SK-N-SH (cell line): Measurements from ENCODE around the gene SMYD3. TPM values are rescaled to one million over a fixed set of nuclear protein-coding genes. Genes with fewer than 3 reads are reported as not detected.

Experiments
- CTCF ChIA-PET: fragments of 300-600, 350-600 bp; formaldehyde crosslinking; extraction: SDS; loops from one replicate; lab custom pipeline; 2021; lab: Yijun Ruan, JAX
- POLR2A ChIA-PET: fragments of 350-600 bp; sonication (Branson Sonifier 250); formaldehyde crosslinking; extraction: SDS; loops from one replicate; lab custom pipeline; 2020; ENCODE audit warnings: antibody characterized with exemption, inconsistent platforms; lab: Yijun Ruan, JAX
- DNase-seq: peaks from one replicate; pipeline ENCODE4 v3.0.0; 2012
- H2AFZ ChIP-seq: fragments of 200-600 bp; sonication (generic); 2 replicates; pipeline ENCODE4 v1.8.1; 2016; ENCODE audit warnings: antibody characterized with exemption, mild to moderate bottlenecking, low read depth
- H3F3A ChIP-seq: fragments of 200-600 bp; sonication (generic); replicated peaks from 2 replicates; pipeline ENCODE3; 2016; ENCODE audit warnings: antibody characterized with exemption, mild to moderate bottlenecking; ENCODE audit not compliant: insufficient read depth
- H3K27ac ChIP-seq, 2 experiments: fragments of 200-500 bp in 1 of 2; fragments of 200-600 bp in 1 of 2; sonication (Bioruptor generic) in 1 of 2; sonication (generic), shearing (Covaris generic) in 1 of 2; 2 replicates each; pipeline versions ENCODE4 v1.5.1 to v1.6.1; 2014 to 2016; ENCODE audit warnings: low read depth in 2 of 2, inconsistent platforms in 1 of 2, low read length in 1 of 2, mild to moderate bottlenecking in 1 of 2, mixed read lengths in 1 of 2
- H3K27me3 ChIP-seq: fragments of 200-600 bp; sonication (generic), shearing (Covaris generic); 2 replicates; pipeline ENCODE4 v1.6.1; 2016; ENCODE audit warnings: mixed run types; ENCODE audit not compliant: insufficient read depth
- H3K36me3 ChIP-seq, 2 experiments: fragments of 200-500 bp in 1 of 2; fragments of 200-600 bp in 1 of 2; sonication (Bioruptor generic) in 1 of 2; sonication (generic) in 1 of 2; replicated peaks in 1 of 2; 2 replicates each; pipeline versions ENCODE3 to v1.5.1; 2014 to 2016; ENCODE audit warnings: low read length in 1 of 2, mild to moderate bottlenecking in 1 of 2; ENCODE audit not compliant: insufficient read depth in 2 of 2, control insufficient read depth in 1 of 2
- H3K4me1 ChIP-seq, 2 experiments: fragments of 200-500 bp in 1 of 2; fragments of 200-600 bp in 1 of 2; sonication (Bioruptor generic) in 1 of 2; sonication (generic), shearing (Covaris generic) in 1 of 2; 2 replicates each; pipeline versions ENCODE4 v1.5.1 to v1.6.1; 2014 to 2016; ENCODE audit warnings: low read depth in 1 of 2, low read length in 1 of 2, mixed run types in 1 of 2; ENCODE audit not compliant: insufficient read depth in 2 of 2, control insufficient read depth in 1 of 2
- H3K4me2 ChIP-seq: fragments of 200-600 bp; sonication (generic), shearing (Covaris generic); 2 replicates; pipeline ENCODE4 v1.6.1; 2017; ENCODE audit warnings: mixed run types
- H3K4me3 ChIP-seq, 2 experiments: fragments of 200-500 bp in 1 of 2; fragments of 200-600 bp in 1 of 2; sonication (Bioruptor generic) in 1 of 2; sonication (generic), shearing (Covaris generic) in 1 of 2; 2 replicates each; pipeline versions ENCODE4 v1.5.1 to v1.8.1; 2014 to 2016; ENCODE audit warnings: low read depth in 2 of 2, inconsistent platforms in 1 of 2, low read length in 1 of 2, mild to moderate bottlenecking in 1 of 2, mixed read lengths in 1 of 2, moderate library complexity in 1 of 2
- H3K79me2 ChIP-seq: fragments of 200-600 bp; sonication (generic); 2 replicates; pipeline ENCODE4 v1.8.1; 2017; ENCODE audit warnings: mild to moderate bottlenecking; ENCODE audit not compliant: insufficient read depth
- H3K9ac ChIP-seq: fragments of 200-600 bp; sonication (generic); 2 replicates; pipeline ENCODE4 v1.6.1; 2017; ENCODE audit warnings: mixed run types
- H3K9me2 ChIP-seq: fragments of 200-600 bp; sonication (generic); 2 replicates; pipeline ENCODE4 v1.6.1; 2017; ENCODE audit warnings: mixed run types
- H3K9me3 ChIP-seq: fragments of 200-600 bp; sonication (generic); 2 replicates; pipeline ENCODE4 v1.6.1; 2017; ENCODE audit warnings: mixed run types, mild to moderate bottlenecking, moderate library complexity
- H4K20me1 ChIP-seq: fragments of 200-600 bp; sonication (generic); 2 replicates; pipeline ENCODE4 v1.6.1; 2017; ENCODE audit warnings: mild to moderate bottlenecking, mixed run types; ENCODE audit not compliant: insufficient read depth
- FOXM1 ChIP-seq: IDR thresholded peaks from 2 replicates; pipeline ENCODE4 v1.4.0; 2012; ENCODE audit warnings: low read depth, mild to moderate bottlenecking
- GABPA ChIP-seq: IDR thresholded peaks from 2 replicates; pipeline ENCODE4 v1.4.0; 2012; ENCODE audit warnings: low read depth, mild to moderate bottlenecking
- JUND ChIP-seq: IDR thresholded peaks from 2 replicates; pipeline ENCODE4 v1.4.0; 2012
- MEF2A ChIP-seq: IDR thresholded peaks from 2 replicates; pipeline ENCODE4 v1.4.0; 2012; ENCODE audit warnings: low read depth, borderline replicate concordance
- NRF1 ChIP-seq: IDR thresholded peaks from 2 replicates; pipeline ENCODE4 v1.6.1; 2012; ENCODE audit warnings: low read depth, mild to moderate bottlenecking, low read length
- RAD21 ChIP-seq: IDR thresholded peaks from 2 replicates; pipeline ENCODE4 v1.6.1; 2012; ENCODE audit warnings: mild to moderate bottlenecking, low read length
- RFX5 ChIP-seq: IDR thresholded peaks from 2 replicates; pipeline ENCODE4 v1.6.1; 2012; ENCODE audit warnings: mild to moderate bottlenecking, improper control_type of control experiment, low read length
- YY1 ChIP-seq: IDR thresholded peaks from 2 replicates; pipeline ENCODE4 v1.4.0; 2012; ENCODE audit warnings: low read depth, mild to moderate bottlenecking
- WGBS: methylation state at CpG from one replicate; pipeline ENCODE4 v1.1.6; 2017; ENCODE audit warnings: low lambda C conversion rate; 5-methylcytosine and 5-hydroxymethylcytosine counted together
- polyA plus RNA-seq, 3 experiments: library from polyadenylated mRNA; depleted of rRNA; stranded (reverse); fragments of >200 nt; gene quantifications; 2 replicates each; pipeline ENCODE4 v1.2.3, GENCODE V29; 2012
- TF ChIP-seq, protein P1 (sequence below): IDR thresholded peaks from 2 replicates; pipeline ENCODE4 v1.4.0; 2012; ENCODE audit warnings: low read depth, borderline replicate concordance

Gene SMYD3
- polyA plus RNA-seq, 1 of the 3 experiments (the other 2 are of a cell fraction), result 31.4 TPM

DNA sequence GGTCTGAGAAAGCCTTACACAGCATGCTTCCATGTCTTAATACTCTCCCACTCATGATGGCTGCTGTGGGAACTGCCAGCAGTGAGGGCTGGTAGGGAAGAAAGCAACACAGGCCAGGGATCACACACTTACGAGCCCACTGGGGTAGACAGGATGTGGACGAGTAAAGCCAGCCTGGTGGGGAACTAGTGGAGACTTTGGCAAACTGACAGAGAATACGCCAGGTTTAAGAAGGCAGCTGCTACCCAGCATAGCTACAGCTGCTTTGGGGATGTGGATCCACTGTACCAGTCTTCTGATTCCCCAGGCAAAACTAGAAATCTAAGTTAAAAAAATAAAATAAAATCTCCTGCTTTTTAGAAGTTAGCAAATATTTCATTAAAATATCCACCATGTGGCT is 664.0 kb downstream of the SMYD3 start:
- Histone ChIP-seq H3K4me2 (no peak overlapping the region), H3K4me1 (peaks cover 0 to 4% of the 10 kb centered on the region in 2 experiments; a peak in 1 of 4 replicates), H3K27ac (peak overlapping the region in 1 of 2 experiments; percentile 11; a peak in 1 of 4 replicates), H3K79me2 (no peaks in the 10 kb centered on the region), H3K9me2 (no peaks in the 10 kb centered on the region), H3K4me3 (no peak overlapping the region), H4K20me1 (no peaks in the 10 kb centered on the region), H3K9me3 (no peaks in the 10 kb centered on the region), H2AFZ (no peak overlapping the region), H3K9ac (no peak overlapping the region), H3F3A (no peaks in the 10 kb centered on the region), H3K36me3 (peaks cover 7 to 12% of the 10 kb centered on the region in 2 experiments), H3K27me3 (no peaks in the 10 kb centered on the region)
- WGBS, result 56% methylated on average over 3 of the region's 3 CpGs
- CTCF ChIA-PET, result interaction anchor here (0.7 kb wide), 1 partner anchor 11 kb away, joined by 3 read pairs; no protein-coding TSS in a partner anchor
- TF ChIP-seq RAD21, result no peak
- no peak for TF ChIP-seq FOXM1
- TF ChIP-seq GABPA, result no peak
- TF ChIP-seq MEF2A, result no peak
- no peak for TF ChIP-seq JUND
- no peak for TF ChIP-seq RFX5
- no peak for TF ChIP-seq NRF1
- TF ChIP-seq, protein P1, sequence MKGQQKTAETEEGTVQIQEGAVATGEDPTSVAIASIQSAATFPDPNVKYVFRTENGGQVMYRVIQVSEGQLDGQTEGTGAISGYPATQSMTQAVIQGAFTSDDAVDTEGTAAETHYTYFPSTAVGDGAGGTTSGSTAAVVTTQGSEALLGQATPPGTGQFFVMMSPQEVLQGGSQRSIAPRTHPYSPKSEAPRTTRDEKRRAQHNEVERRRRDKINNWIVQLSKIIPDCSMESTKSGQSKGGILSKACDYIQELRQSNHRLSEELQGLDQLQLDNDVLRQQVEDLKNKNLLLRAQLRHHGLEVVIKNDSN, result no peak
- POLR2A ChIA-PET, result no interaction called here
- DNase-seq, result no peak

DNA sequence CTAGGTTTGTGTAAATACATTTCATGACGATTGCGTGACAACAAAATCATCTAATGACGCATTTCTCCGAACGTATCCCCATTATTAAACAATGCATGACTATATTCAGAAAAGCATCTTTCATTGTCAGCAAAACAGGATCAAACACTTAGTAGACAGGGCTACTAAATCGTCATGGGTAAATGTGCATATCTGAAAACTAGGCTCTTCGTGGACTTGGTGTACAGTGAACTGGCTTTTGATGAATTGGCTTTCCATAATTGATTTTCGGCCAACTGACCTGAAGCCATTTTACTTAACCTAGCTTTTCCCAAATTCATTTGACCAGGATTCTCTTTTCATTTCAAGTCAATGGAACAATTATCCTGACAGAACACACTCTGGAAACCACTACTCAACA is 665.0 kb downstream of the SMYD3 start:
- no peak overlapping the region for H3K9ac ChIP-seq
- no peak overlapping the region for H3K4me3 ChIP-seq
- no peaks in the 10 kb centered on the region for H3K79me2 ChIP-seq
- H2AFZ ChIP-seq, result no peak overlapping the region
- no peaks in the 10 kb centered on the region for H3K9me2 ChIP-seq
- WGBS, result 95% methylated on average over 8 of the region's 8 CpGs
- CTCF ChIA-PET, result no interaction called here
- no peaks in the 10 kb centered on the region for H4K20me1 ChIP-seq
- POLR2A ChIA-PET, result no interaction called here
- no peak for DNase-seq
- H3K4me2 ChIP-seq, result no peak overlapping the region
- H3F3A ChIP-seq, result no peaks in the 10 kb centered on the region
- H3K27ac ChIP-seq, result peak overlapping the region in 1 of 2 experiments; percentile 12; a peak in 2 of 4 replicates
- H3K9me3 ChIP-seq, result no peaks in the 10 kb centered on the region
- H3K4me1 ChIP-seq, result peaks cover 5 to 8% of the 10 kb centered on the region in 2 experiments; a peak in 3 of 4 replicates
- TF ChIP-seq, protein P1, result no peak
- peaks cover 2 to 11% of the 10 kb centered on the region in 2 experiments for H3K36me3 ChIP-seq
- no peaks in the 10 kb centered on the region for H3K27me3 ChIP-seq

DNA sequence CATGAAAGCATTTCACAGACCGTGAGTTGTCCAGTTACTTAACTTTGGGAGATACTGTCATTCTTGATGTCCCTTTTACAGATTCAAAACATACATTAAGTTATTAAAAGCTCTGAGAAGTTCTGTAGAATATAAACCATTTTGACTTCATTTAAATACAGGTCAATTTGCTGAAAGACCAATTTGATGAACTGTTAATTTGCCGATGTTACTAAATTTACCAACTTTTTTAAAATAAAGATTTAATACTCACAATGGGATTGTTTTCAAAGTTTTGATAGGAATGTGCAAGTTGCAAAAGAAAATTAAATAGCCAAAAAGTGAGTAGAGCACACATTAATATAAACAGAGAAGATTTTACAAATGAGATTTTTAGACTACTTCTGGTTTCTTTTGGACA is 666.1 kb downstream of the SMYD3 start:
- Histone ChIP-seq H3K36me3 (peaks cover 0 to 13% of the 10 kb centered on the region in 2 experiments), H2AFZ (no peak overlapping the region), H3K9ac (no peak overlapping the region), H3K4me3 (no peak overlapping the region), H3K27ac (no peak overlapping the region), H3K4me1 (peaks cover 5 to 8% of the 10 kb centered on the region in 2 experiments; a peak in 3 of 4 replicates), H3K9me3 (no peaks in the 10 kb centered on the region), H3F3A (no peaks in the 10 kb centered on the region), H3K4me2 (no peak overlapping the region), H4K20me1 (no peaks in the 10 kb centered on the region), H3K27me3 (no peaks in the 10 kb centered on the region), H3K9me2 (no peaks in the 10 kb centered on the region), H3K79me2 (no peaks in the 10 kb centered on the region)
- POLR2A ChIA-PET, result no interaction called here
- TF ChIP-seq MEF2A, result no peak
- TF ChIP-seq YY1, result no peak
- CTCF ChIA-PET, result interaction anchor here (1.7 kb wide), 1 partner anchor 17 kb away, joined by 10 read pairs; no protein-coding TSS in a partner anchor
- 50% methylated on average over 2 of the region's 2 CpGs for WGBS
- DNase-seq, result no peak
